H9 (cell line): Measurements from ENCODE around the gene PXDC1. TPM values are rescaled to one million over a fixed set of nuclear protein-coding genes. Genes with fewer than 3 reads are reported as not detected.

ENCODE experiments used
- DNase-seq: peaks from one replicate; pipeline ENCODE4 v3.0.0-alpha.2; 2017
- H2AFZ ChIP-seq: one replicate; pipeline ENCODE4 v1.6.1; 2013; ENCODE audit warnings: mild to moderate bottlenecking, low read length, control low read depth, moderate library complexity
- H2AK5ac ChIP-seq: 2 replicates; pipeline ENCODE4 v1.6.1; 2013; ENCODE audit warnings: low read length, control low read depth, mixed read lengths; ENCODE audit not compliant: insufficient read length
- H2BK120ac ChIP-seq: one replicate; pipeline ENCODE4 v1.6.1; 2013; ENCODE audit warnings: low read depth, mild to moderate bottlenecking, low read length, control low read depth, inconsistent platforms; ENCODE audit not compliant: poor library complexity, severe bottlenecking
- H2BK12ac ChIP-seq: 2 replicates; pipeline ENCODE4 v1.6.1; 2013; ENCODE audit warnings: low read length, control low read depth, mixed read lengths, low read depth; ENCODE audit not compliant: insufficient read length
- H2BK15ac ChIP-seq: 2 replicates; pipeline ENCODE4 v1.6.1; 2013; ENCODE audit warnings: low read depth, low read length, control low read depth
- H2BK20ac ChIP-seq: one replicate; pipeline ENCODE4 v1.6.1; 2013; ENCODE audit warnings: low read depth, mild to moderate bottlenecking, low read length, control low read depth, inconsistent platforms; ENCODE audit not compliant: poor library complexity, severe bottlenecking
- H2BK5ac ChIP-seq: 2 replicates; pipeline ENCODE4 v1.6.1; 2013; ENCODE audit warnings: low read length, control low read depth, mixed read lengths; ENCODE audit not compliant: insufficient read length
- H3K14ac ChIP-seq: 2 replicates; pipeline ENCODE4 v1.6.1; 2013; ENCODE audit warnings: low read length, control low read depth; ENCODE audit not compliant: insufficient read depth
- H3K18ac ChIP-seq: 2 replicates; pipeline ENCODE4 v1.6.1; 2013; ENCODE audit warnings: low read depth, mild to moderate bottlenecking, mixed read lengths, low read length, control low read depth; ENCODE audit not compliant: insufficient read length
- H3K23ac ChIP-seq: 2 replicates; pipeline ENCODE4 v1.6.1; 2013; ENCODE audit warnings: low read length, control low read depth, mixed read lengths, low read depth; ENCODE audit not compliant: insufficient read length
- H3K23me2 ChIP-seq: 2 replicates; pipeline ENCODE4 v1.6.1; 2013; ENCODE audit warnings: low read depth, mild to moderate bottlenecking, mixed read lengths, low read length, control low read depth; ENCODE audit not compliant: insufficient read length, poor library complexity, severe bottlenecking
- H3K27ac ChIP-seq: 2 replicates; pipeline ENCODE4 v1.5.1; 2013; ENCODE audit warnings: low read length, control low read depth, mixed read lengths, low read depth; ENCODE audit not compliant: insufficient read length
- H3K27me3 ChIP-seq: 2 replicates; pipeline ENCODE4 v1.6.1; 2013; ENCODE audit warnings: low read length, control low read depth, inconsistent platforms; ENCODE audit not compliant: insufficient read depth
- H3K4ac ChIP-seq: 2 replicates; pipeline ENCODE4 v1.6.1; 2013; ENCODE audit warnings: low read depth, mild to moderate bottlenecking, control low read depth, inconsistent platforms, low read length, moderate library complexity
- H3K4me1 ChIP-seq: 2 replicates; pipeline ENCODE4 v1.6.1; 2013; ENCODE audit warnings: low read length, control low read depth, inconsistent platforms; ENCODE audit not compliant: insufficient read depth
- H3K4me2 ChIP-seq: 2 replicates; pipeline ENCODE4 v1.6.1; 2013; ENCODE audit warnings: low read length, control low read depth, mixed read lengths; ENCODE audit not compliant: insufficient read length, insufficient read depth
- H3K56ac ChIP-seq: 2 replicates; pipeline ENCODE4 v1.6.1; 2013; ENCODE audit warnings: low read depth, mild to moderate bottlenecking, mixed read lengths, low read length, control low read depth; ENCODE audit not compliant: insufficient read length
- H3K79me1 ChIP-seq: 2 replicates; pipeline ENCODE4 v1.6.1; 2013; ENCODE audit warnings: low read depth, mild to moderate bottlenecking, moderate library complexity, low read length, control low read depth, inconsistent platforms; ENCODE audit not compliant: insufficient read depth, poor library complexity, severe bottlenecking
- H3K79me2 ChIP-seq: 2 replicates; pipeline ENCODE4 v1.6.1; 2013; ENCODE audit warnings: low read length, control low read depth, inconsistent platforms; ENCODE audit not compliant: insufficient read depth
- H3K9ac ChIP-seq: 2 replicates; pipeline ENCODE4 v1.6.1; 2013; ENCODE audit warnings: low read length, control low read depth, mixed read lengths; ENCODE audit not compliant: insufficient read length; ENCODE audit errors: extremely low read depth
- H3K9me3 ChIP-seq: one replicate; pipeline ENCODE4 v1.6.1; 2013; ENCODE audit warnings: low read depth, low read length, inconsistent platforms; ENCODE audit not compliant: control insufficient read depth
- H3T11ph ChIP-seq: one replicate; pipeline ENCODE4 v1.6.1; 2013; ENCODE audit warnings: mild to moderate bottlenecking, low read length, control low read depth, inconsistent platforms
- H4K20me1 ChIP-seq: one replicate; pipeline ENCODE4 v1.6.1; 2013; ENCODE audit not compliant: control insufficient read depth, insufficient read length, insufficient read depth
- H4K5ac ChIP-seq: 2 replicates; pipeline ENCODE4 v1.6.1; 2013; ENCODE audit warnings: low read depth, mild to moderate bottlenecking, mixed read lengths, low read length, control low read depth; ENCODE audit not compliant: insufficient read length
- H4K8ac ChIP-seq: replicated peaks from 2 replicates; pipeline ENCODE4 v1.6.1; 2013; ENCODE audit warnings: low read length, control low read depth, mixed read lengths, low read depth; ENCODE audit not compliant: insufficient read length
- H4K91ac ChIP-seq: 2 replicates; pipeline ENCODE4 v1.6.1; 2013; ENCODE audit warnings: low read depth, mild to moderate bottlenecking, moderate library complexity, mixed read lengths, low read length, control low read depth; ENCODE audit not compliant: insufficient read length
- H3K27ac Mint-ChIP-seq, 3 experiments: 2 replicates in 2 of 3; 3 replicates in 1 of 3; pipeline ENCODE4 v1.8.0; 2020 to 2021; ENCODE audit warnings: mixed read lengths in 3 of 3, mild to moderate bottlenecking in 1 of 3, moderate library complexity in 1 of 3
- H3K27me3 Mint-ChIP-seq: 2 replicates; pipeline ENCODE4 v1.8.0; 2021; ENCODE audit warnings: low read depth, mild to moderate bottlenecking, moderate library complexity, mixed read lengths
- H3K36me3 Mint-ChIP-seq, 3 experiments: 2 replicates in 2 of 3; 3 replicates in 1 of 3; pipeline ENCODE4 v1.8.0; 2020 to 2021; ENCODE audit warnings: low read depth in 3 of 3, mixed read lengths in 3 of 3; ENCODE audit not compliant: insufficient read depth in 1 of 3
- H3K4me1 Mint-ChIP-seq, 2 experiments: 2 replicates each; pipeline ENCODE4 v1.8.0; 2020; ENCODE audit warnings: mixed read lengths in 2 of 2
- H3K4me3 Mint-ChIP-seq, 2 experiments: 2 replicates in 1 of 2; 3 replicates in 1 of 2; pipeline ENCODE4 v1.8.0; 2020 to 2021; ENCODE audit warnings: mild to moderate bottlenecking in 2 of 2, mixed read lengths in 2 of 2, moderate library complexity in 1 of 2
- H3K9me3 Mint-ChIP-seq, 2 experiments: 2 replicates in 1 of 2; 3 replicates in 1 of 2; pipeline ENCODE4 v1.8.0; 2020; ENCODE audit warnings: mild to moderate bottlenecking in 2 of 2, mixed read lengths in 2 of 2, moderate library complexity in 1 of 2
- WGBS: extraction: QIAGEN DNeasy Blood & Tissue Kit; methylation state at CpG from one replicate; pipeline ENCODE4 v1.1.7; 2013; ENCODE audit warnings: missing lambda C conversion rate, low lambda C conversion rate, mixed read lengths; ENCODE audit not compliant: insufficient read length; ENCODE audit errors: extremely low coverage; 5-methylcytosine and 5-hydroxymethylcytosine counted together
- total RNA-seq: library from RNA; stranded (reverse); gene quantifications from 2 replicates; pipeline ENCODE4 v1.2.1, GENCODE V29; 2021
- TF ChIP-seq, protein P1 (sequence below): fragments of 200-600 bp; sonication (generic); conservative IDR thresholded peaks from 3 replicates; pipeline ENCODE4 v1.8.0; 2021; ENCODE audit warnings: antibody characterized with exemption, mild to moderate bottlenecking

PXDC1 gene
- total RNA-seq, 1 experiment from 2014 or later: 3.1 TPM

DNA sequence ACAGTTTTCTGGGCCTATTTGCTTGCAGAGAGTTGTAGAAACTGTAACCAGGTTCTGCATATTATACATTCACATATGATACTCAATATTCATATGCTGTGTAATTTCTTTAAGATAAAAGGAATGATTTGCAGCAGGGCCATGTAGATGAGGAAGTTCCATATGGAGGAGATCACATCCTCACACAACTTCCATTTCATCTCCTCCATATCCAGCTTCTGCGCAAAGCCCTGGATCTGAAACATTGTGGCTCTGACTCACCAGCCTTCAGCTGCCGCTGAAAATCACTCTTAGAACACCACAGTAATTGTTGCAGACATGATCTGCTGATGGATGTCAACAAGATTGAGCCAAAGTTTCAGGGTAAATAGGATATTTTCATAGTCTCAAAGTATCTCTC lies 57.7 kb downstream of the PXDC1 start:
- Histone ChIP-seq H2AFZ (no peak overlapping the region), H3K27me3 (no peaks in the 10 kb centered on the region)
- peaks cover 4% of the 10 kb centered on the region for H3K27me3 Mint-ChIP-seq

More for the DNA sequence above, 57.7 kb downstream of the PXDC1 start:
- Histone ChIP-seq H3K23me2 (no peaks in the 10 kb centered on the region), H2BK20ac (no peak overlapping the region), H3K14ac (no peak overlapping the region), H2AK5ac (no peak overlapping the region), H3K27ac (no peak overlapping the region), H4K8ac (no peak overlapping the region), H3K18ac (no peak overlapping the region), H3K56ac (no peak overlapping the region), H2BK15ac (no peak overlapping the region), H3K79me1 (no peaks in the 10 kb centered on the region), H2BK120ac (no peak overlapping the region), H4K20me1 (no peaks in the 10 kb centered on the region), H3K4me2 (no peak overlapping the region), H3K4me1 (no peaks in the 10 kb centered on the region), H3K79me2 (no peaks in the 10 kb centered on the region), H2BK5ac (no peak overlapping the region), H4K5ac (no peak overlapping the region), H2BK12ac (no peak overlapping the region), H3K9ac (no peak overlapping the region), H4K91ac (no peak overlapping the region), H3T11ph (no peak overlapping the region), H3K23ac (no peak overlapping the region), H3K4ac (no peak overlapping the region), H3K9me3 (no peaks in the 10 kb centered on the region)
- H3K9me3 Mint-ChIP-seq: peaks cover 10 to 12% of the 10 kb centered on the region in 2 experiments
- TF ChIP-seq, protein P1, sequence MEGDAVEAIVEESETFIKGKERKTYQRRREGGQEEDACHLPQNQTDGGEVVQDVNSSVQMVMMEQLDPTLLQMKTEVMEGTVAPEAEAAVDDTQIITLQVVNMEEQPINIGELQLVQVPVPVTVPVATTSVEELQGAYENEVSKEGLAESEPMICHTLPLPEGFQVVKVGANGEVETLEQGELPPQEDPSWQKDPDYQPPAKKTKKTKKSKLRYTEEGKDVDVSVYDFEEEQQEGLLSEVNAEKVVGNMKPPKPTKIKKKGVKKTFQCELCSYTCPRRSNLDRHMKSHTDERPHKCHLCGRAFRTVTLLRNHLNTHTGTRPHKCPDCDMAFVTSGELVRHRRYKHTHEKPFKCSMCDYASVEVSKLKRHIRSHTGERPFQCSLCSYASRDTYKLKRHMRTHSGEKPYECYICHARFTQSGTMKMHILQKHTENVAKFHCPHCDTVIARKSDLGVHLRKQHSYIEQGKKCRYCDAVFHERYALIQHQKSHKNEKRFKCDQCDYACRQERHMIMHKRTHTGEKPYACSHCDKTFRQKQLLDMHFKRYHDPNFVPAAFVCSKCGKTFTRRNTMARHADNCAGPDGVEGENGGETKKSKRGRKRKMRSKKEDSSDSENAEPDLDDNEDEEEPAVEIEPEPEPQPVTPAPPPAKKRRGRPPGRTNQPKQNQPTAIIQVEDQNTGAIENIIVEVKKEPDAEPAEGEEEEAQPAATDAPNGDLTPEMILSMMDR: no peak
- H3K4me1 Mint-ChIP-seq: peaks cover 0 to 8% of the 10 kb centered on the region in 2 experiments; a peak in 1 of 4 replicates
- H3K4me3 Mint-ChIP-seq: no peak overlapping the region
- H3K36me3 Mint-ChIP-seq: peaks cover 3 to 12% (median 7%) of the 10 kb centered on the region in 3 experiments; a peak in 5 of 7 replicates
- WGBS: no CpG with 5 or more reads among the region's 2 CpGs
- H3K27ac Mint-ChIP-seq: no peak overlapping the region
- no peak for DNase-seq
